NCI-H146 (cell line): ENCODE data around the gene FOXP1.

ENCODE experiments used
- DNase-seq: peaks from one replicate; lab custom pipeline; 2025; lab: John Stamatoyannopoulos, UW

The FOXP1 gene

DNA sequence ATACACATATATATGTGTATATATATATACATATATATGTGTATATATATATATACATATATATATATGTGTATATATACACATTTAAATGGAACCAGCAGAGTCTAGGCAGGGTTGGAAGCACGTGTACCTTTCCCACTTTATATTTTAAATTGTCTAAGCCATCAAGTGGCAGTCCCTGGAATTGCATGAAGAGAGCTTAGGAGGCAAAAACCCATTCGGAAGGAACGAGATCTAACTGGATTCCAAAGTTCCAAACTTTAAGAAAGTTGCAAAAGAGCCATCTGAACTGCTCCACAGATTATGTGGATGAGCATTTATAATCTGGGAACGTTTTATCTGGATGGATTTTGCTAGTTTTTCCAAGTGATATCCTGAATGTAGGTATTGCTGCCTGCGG lies 186.5 kb downstream of the FOXP1 start:
- DNase-seq, result peak; percentile 6

DNA sequence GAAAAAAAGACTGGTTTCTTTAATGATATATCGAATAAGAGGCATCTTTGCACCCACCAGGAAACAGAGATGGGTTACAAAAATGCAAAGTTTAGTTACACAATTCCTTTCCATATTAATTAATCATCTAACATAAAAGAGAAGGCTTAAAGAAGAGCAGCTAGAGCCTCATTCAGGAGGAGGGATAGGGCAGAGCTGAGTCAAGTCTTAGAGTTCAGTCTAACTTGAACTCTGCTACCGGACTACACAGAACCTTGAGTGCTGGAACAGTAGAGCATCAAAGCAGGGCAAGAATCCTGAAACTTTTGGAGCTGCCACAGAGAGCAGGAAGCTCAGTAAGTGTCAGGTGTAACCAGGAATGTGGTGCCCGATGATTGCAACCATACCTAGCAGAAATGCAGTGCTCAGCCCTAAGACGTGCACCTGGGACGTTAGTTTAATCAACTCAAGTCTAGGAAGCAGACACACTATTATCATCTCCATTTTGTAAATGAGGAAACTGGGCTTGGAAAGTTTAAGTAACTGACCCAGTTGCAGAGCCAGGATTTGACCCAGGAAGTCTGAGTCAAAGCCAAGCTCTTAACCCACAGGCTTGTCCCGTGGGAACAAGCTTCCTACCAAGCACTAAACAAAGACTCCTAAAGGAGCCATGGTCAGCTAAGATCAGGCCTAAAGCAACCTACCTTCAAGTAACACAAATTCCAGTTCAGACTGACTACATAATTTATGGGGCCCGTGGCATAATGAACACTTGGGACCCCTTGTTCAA lies 187.4 kb downstream of the FOXP1 start:
- DNase-seq, result no peak

DNA sequence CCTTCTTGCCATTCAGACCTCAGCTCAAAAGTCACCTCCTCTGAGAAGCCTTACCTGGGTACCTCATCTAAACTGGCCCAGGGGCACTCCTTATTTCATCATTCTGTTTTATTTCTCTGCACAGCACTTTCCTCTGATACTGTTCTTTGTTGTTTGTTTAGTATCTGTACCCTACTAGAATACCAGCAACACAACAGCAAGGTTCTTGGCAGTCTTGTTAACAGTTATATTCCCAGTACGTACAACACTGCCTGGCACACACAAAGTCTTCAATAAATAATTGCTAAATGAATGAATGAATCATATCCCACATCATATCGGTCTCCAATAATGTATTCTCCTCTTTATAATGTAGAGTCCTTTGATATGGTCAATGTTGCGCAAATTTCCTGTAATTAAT lies 188.1 kb downstream of the FOXP1 start:
- DNase-seq, result no peak

DNA sequence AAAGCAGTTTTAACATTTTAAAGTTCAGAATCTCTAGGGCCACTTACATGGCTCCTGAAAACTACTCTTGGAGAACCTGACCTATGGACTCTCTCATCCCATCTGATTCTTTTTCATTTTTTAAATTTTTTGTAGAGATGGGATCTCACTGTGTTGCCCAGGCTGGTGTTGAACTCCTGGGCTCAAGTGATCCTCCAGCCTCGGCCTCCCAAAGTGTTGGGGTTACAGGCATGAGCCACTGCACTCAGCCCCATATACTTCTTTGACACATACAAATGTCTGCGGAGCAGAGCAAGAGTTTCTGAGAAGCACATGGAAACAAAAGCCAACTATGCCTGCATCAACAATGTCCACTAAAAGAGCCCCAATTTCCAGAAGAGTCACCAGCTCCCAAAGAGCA lies 189.8 kb downstream of the FOXP1 start:
- DNase-seq, result no peak

DNA sequence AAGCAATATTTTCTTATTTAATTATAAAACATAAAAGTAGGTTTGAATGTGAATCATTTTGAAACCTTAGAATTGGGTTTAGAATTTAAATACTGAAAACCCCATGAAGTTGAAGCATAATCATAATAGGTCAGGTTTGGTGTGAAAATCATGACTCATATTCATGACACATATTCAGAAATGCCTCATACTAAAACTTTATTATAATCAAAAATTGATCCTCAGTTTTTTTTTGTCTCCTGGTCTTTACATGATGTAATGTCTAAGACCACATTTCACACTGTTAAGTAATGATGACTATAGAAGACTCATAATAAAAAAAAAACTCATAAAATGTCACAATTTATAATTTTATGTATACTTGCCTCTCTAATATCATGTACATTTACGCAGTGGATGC lies 190.4 kb downstream of the FOXP1 start:
- DNase-seq, result no peak

DNA sequence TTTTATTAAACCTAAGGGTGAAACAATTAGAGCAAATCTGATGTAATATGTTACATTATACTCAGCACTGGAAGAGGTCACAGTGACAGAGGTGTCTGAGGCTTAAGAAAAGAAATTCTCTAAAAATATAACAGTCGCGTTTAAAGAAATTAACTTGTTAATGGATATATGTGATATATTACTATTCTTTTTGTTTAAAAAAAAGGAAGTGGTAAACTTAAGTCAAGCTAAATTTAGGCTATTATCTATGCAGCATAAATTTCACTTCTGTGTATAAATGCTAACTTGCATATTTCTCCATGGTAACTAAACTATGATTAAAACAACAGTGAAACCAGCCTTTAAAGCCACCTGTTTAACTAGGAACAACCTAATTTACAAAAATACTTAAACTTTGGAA lies 191.3 kb downstream of the FOXP1 start:
- no peak for DNase-seq

DNA sequence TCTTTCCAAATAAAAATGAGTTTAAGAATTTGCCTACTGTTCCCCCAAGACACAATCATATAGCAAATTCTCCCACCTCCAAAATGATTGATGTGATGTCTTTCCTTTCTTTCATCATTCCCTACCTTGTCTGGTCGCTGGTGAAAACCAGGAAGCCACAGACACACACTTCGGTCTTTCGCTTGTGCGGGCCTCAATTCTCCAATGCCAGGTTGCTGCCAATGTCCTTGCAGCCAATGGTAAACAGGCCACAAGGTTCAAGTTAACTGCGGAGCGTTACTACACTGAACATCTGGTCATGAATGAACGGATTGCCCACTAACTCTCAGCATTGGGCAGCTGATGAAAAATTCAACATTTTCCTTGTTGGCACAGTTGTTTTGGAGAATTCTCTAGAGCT lies 192.2 kb downstream of the FOXP1 start:
- no peak for DNase-seq

DNA sequence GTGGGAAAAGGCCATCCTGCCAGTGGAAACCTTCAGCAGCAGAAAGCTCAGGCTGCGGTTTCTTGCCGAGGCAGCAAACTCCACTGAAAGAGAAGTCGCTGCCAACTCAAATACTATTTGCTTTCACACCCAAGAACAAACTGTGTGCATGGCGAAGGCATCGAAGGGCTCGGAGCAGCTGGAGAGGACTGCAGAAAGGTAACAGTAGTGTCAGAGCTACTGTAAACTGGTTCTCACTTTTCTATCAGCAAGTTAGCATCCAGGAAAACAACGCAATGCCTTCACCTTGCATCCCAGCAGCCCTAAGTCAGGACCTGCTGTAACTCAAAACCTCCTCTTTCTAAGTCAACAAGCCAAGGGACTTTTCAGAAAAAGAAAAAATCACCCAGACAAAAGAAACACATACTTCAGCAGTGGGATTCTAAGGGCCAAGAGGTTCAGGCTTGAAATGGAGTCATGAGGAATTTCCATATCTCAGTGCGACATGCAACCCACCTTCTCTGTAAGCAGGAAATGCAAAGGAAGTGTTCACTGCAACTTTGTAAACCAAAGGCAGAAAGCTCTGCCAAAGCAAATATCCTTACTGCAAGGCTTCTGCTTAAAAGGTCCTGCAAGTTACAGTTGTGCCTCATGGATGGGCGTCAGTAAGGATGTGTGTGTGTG lies 193.5 kb downstream of the FOXP1 start:
- DNase-seq, result no peak

DNA sequence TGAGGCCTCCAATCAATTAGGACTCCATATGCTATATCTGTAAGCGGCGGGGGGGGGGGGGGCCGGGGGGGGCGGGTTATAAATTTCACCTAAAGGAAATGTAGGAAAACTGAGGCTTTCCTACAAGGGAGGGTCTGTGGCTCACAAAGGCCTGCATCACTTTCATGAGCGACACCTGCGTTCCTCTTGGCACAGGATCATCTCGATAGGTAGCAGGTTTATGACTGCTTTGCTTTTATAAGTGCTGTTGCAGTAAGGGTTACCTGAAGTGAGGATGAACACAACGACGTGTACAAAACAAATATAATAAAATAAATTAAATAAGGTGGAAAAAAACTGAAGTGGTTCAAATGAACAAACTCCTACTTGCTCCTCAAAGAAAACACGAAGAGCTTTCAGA lies 194.3 kb downstream of the FOXP1 start:
- DNase-seq, result no peak

DNA sequence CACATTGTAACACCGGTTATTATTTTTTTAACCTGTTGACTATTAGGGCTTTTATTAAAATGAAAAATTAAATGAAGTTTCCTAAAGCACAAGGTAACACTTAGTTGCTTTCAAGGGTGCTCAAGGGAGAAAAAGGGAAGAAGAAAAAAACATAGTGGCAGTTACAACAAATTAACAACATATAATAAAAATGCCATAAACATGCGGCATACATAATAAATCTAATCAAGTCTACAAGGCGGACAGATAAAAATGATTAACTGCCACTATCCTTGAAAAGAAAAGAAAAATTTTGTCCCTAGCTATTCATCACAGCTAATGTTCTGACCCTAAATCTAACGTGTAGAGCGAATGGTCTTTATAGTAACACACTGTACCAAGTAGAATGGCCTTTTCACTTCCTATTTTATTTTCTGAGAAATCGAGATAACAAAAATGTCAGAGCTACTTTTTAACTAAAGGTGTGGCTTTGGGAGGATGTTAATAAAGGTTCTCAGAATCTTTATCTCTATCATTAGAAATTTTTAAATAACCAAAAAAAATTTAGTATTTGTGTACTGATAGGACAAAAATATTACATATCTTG lies 194.9 kb downstream of the FOXP1 start:
- DNase-seq, result no peak

DNA sequence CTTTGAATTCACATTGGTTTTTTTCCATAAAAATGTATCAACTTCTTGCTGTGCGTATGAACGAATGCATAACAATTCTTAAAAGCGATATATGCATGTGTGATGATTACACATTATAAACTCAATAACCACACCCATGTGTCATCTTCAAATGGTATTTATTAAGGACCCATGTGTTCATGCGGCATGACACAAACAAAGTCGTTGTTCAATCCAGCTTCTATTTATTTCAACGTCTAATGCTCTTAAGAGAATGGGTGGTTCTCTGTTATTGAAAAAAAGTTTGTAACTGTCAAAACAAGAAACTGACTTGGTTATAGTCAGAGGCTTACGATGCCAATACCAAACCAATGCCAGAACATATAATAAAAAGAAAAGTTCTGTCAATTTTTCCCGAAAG lies 195.9 kb downstream of the FOXP1 start:
- DNase-seq, result no peak

DNA sequence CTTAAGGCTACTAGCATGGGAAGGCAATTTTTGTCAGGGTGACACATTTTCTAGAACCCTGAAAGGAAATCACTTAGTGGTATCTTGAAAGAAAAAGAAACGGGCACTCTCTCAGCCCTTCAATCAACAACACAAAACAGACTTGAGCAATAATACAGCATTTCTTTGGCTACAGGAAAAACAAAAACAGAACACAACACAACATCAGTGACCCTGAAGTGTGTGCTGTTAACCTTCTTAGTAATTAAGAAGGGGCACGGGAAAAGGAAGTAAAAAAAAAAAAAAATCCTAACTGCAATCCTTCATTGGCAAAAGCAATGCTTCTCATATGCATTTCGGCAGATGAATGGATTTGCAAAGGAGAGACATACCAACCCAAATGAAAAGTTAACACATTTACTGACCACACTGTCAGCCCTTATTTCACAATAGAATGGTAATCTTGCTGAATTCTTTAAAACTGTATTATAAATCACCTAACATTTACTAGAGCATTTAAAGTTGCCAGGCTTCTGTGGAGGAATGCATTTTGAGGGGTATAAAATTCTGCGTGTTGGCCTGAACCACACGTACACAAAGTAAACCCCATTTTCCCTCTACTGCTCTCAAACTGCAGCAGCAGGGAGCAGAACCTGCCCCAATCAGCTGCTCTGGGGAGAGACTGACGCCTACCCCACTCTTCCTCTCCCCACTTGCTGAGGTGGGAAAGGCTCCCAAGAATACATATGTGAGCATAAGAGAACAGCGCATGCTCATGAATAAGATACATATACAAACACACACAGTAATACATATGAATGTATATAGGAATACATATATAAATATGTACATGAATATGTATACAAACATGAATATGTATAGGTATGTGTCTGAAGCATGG lies 198.5 kb downstream of the FOXP1 start:
- DNase-seq, result no peak

DNA sequence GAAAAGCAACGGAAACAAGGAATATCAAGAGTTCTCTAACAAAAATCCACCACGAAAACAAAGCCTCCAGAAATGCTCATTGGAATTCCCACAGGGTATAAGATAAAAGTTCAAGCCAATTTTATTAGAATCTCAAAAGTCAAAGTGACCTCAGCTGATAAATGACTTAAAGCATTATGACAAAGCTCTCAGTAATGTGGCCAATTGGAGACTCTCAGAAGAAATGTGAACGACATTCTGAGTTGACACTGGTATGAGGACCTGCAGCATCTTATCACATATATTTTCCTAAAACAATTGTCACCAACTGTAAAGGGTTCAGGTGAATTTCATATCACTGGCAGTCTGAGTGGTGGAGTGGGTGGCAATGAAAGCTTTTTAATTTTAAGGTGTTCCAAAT lies 199.1 kb downstream of the FOXP1 start:
- no peak for DNase-seq

DNA sequence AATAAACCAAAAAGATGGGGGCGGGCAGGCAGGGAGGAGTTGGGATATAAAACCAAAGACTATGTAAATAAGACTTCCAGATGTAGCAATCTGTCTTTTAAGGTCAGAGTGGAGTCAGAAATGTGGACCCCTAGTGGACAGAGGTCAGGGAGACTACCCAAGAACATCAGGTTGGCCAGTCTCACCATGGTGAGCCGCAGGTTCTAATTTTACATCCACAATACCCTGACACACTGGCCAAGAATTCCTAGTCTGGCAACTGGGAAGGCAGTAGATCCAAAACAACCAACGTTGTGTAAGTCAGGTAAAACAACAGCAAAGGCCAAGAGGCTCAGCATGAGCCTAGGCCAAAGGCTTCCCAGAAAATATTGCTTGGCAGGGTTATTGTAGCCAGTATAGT lies 203.4 kb downstream of the FOXP1 start:
- no peak for DNase-seq

DNA sequence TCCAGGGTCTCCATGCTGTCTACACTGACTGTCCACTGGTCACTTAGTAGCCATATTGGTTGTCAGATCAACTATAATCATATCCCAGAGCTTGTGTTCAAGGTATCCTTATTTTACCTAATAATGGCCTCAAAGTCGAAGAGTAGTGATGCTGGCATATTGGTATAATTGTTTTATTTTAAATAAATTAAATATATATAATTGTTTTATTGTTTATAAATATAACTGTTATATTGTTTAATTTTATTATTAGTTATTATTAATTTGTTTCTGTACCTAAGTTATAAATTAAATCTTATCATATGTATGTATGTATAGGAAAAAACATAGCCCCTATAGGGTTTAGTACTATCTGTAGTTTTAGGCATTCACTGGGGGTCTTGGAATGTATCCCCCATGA lies 205.0 kb downstream of the FOXP1 start:
- no peak for DNase-seq

DNA sequence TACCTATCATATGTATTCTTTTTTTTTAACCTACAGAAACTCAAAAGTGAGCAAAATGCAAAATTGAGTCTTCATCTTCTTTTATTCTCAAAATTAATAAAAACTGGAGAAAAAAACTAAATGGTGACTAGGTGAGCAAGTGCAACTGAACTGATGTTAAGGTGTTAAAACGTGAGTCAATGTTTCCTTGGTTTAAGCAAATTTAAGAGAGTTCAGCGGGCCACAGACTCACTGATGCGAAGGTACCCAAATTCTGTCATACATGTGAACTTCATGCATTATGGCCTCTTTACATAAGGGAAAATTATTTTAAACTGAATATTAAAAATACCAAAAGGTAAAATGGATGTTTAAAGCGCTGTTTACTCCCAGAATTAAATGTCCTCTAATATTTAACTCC lies 206.6 kb downstream of the FOXP1 start:
- DNase-seq, result no peak

DNA sequence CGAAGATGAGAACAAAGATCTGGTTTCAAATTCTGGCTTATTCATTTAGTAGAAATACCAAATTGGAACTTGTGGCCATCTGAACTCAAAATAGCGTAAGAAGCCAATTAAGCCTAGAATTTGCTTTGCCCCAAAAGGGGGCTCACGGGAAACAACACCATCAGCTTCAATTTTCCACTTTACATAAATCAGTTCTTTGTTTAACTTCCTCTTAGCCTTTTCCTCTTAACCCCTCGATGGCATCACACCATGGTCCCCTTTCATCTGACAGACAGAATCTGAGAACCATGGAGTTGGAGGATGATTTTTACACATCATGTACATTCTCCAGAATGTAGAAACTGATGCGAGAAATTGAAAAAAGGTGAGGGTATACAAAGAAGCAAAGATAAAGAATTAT lies 207.0 kb downstream of the FOXP1 start:
- DNase-seq, result no peak

DNA sequence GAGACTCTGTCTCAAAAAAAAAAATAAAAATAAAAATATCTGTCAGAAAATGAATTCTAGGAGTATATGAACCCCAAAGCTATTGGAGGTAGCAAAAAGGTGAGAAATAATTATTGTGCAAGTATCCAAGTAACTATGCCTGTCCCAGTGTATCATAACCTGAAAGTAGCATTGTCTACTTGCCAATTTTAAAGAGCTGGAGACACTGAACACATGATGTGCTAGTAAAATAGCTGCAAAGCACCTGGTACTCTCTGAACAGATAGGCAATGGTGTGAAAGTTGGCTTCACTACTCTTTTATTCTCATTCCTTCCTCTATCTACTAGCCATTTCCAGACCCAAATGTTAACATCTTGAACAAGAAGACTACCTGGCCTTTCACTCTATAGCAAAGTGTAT lies 208.9 kb downstream of the FOXP1 start:
- no peak for DNase-seq

DNA sequence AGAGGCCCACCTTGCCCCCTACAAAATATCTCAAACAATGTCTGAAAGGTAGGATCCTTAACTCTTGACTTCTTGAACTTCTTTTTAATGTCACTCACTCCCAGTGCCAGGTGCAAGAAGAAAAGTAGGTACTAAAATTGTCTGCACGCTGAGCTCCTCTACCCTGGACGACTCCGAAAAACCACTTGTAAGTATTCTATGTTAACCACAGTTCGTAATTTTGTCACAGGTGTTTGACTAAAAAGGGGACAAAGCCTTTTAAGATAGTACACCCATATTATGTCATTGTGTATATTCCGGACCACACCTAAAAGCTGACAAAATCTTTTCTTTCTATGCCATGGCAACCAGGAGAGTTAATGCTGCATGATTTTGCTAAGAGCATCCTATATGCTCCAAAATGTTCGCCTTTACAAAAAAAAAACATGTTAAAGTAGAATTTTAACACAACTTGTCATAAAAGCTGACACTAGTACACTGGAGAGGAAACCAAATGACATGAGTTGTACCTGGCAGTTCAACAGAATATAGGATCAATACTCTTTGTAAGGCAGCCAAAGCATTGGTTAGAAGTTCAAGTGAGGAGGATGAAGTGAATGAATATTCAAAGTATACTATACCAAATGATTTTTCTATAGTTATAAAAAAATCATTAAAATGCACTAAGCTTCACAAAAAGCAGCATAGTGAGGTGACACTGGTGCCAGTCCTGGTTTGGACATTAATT lies 210.5 kb downstream of the FOXP1 start:
- no peak for DNase-seq

DNA sequence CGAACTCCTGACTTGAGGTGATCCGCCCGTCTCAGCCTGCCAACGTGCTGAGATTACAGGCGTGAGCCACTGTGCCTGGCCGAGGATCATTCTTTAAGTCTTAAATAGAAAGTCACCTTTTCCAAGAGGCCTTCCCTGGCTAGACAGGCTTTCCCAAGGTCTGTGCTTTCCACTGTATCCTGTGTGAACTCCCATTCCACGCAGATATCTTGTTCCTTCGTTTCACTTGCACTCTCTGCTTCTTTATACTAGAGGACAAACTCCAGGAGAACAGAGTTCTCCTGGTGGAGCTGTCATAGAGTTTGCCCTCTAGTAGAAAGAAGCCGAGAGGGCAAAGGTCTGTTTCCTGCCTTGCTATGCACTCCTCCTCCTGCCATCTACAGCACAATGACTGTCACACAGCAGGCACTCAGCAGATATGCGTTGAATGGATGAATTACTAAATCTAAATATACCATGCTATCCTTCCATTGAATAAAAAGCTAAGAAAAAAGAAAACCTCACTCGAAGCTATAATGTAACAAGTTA lies 211.2 kb downstream of the FOXP1 start:
- no peak for DNase-seq

DNA sequence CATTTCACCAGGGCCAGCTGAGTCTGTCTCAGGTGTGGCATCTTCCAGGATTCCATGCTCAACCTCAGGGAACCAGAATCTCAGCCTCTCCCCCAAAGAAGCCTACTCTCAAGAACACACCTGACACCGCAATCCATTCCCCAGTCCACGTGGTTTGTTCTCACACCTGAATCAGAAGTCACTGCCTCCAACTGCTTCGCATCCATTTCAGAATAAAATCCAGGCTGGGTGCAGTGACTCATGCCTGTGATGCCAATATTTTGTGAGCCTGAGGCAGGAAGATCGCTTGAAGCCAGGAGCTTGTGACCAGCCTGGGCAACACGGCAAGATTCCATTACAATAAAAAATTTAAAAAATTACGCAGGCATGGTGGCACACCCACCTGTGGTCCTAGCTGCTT lies 212.2 kb downstream of the FOXP1 start:
- DNase-seq, result no peak

DNA sequence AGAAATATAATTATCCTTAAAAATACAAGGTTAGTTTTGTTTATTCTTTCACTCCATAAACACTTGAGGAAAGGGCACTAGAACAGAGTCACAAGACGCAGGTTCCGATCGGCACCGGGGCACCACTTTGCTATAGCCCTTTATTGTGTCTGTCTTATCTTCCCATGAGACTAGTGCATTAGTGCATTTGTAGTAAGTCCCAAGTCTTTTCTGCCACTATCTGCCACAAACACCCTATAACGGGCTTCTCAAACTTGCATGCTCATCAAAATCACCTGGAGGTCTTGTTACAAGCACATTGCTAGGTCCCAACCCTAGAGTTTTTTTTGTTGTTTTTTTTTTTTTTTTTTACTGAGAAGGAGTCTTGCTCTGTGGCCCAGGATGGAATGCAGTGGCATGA lies 213.1 kb downstream of the FOXP1 start:
- DNase-seq, result no peak
